Stimulated activated CD8-positive, alpha-beta memory T cell treated with anti-CD3 and anti-CD28 coated beads, Interleukin-7, amount 100 ng/mL, for 1 hour (primary cell): ENCODE data around the gene DAP.

ENCODE experiments used
- DNase-seq, 2 donors: peaks; one replicate each; pipeline ENCODE4 v3.0.0-alpha.2; 2020; ENCODE audit warnings: low read depth in 2 of 2

Gene DAP

DNA sequence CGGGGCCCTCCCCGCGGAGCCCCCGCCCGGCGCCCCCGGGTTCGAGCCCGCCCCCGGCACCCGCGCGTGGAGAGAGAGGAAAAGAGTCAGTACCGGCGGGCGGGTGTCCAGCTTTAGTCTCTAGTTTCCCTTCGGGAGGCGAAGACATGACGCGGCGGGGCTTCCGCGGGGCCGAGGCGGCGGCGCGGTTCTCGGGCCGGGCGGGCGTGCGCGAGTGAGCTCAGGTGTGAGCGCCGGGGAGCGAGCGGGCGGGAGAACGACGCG, 181 bp downstream of the DAP start:
- no peak for DNase-seq

DNA sequence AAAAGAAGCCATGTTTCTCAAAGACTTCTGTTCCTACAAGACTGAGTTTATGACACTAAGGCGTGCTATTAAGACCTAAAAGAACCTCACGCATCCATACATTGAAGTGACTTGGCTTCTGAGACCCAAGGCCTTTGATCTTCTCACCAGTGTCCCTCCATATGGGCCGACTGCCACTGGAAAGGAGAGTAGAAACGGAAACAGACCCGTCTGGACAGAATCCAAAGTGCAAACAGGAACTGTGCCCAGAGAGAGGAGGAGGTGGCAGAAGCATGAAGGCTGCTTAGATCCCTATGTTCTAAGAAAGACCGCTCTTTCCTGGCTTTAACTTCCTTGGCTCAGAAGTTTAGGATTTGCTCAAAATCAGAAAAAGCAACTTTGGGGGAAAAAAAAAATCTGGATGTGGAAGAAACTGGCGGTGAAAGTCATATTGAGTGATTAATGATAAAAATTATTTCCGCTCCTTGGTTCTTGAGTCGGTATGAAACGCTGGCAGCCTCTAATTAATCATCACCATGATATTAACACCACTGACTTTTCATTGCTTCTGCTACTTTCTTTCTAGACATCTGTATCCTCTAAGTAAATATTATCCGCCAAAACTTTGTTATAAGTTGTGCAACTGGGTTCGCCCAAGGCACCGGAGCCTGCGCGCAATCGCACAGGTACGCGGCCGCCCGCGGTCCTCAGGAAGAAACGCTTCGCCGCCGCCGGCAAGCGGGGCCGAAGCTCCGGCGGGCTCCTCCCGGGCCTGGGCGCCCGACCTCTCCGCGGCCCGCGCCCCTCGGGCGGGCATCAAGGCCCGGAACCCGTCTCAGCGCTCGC, 726 bp downstream of the DAP start:
- no peak for DNase-seq

DNA sequence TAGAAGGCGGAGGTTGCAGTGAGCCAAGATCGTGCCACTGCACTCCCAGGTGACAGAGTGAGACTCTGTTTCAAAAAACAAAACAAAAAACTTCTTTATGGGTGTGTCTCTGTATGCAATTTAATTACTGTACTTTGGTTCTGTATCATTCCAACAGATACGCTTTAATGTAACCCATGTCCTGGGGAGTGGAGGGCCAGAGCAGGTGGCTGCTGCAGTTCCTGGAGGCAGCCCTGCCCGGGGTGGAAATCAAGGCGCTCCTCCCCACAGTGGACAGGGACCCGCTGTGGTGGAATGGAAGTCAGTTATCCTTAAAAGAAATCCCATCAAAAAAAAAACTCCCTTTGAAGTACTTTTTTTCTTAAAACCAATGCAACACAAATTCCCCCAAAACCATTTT, 1.9 kb downstream of the DAP start:
- DNase-seq: no peak

DNA sequence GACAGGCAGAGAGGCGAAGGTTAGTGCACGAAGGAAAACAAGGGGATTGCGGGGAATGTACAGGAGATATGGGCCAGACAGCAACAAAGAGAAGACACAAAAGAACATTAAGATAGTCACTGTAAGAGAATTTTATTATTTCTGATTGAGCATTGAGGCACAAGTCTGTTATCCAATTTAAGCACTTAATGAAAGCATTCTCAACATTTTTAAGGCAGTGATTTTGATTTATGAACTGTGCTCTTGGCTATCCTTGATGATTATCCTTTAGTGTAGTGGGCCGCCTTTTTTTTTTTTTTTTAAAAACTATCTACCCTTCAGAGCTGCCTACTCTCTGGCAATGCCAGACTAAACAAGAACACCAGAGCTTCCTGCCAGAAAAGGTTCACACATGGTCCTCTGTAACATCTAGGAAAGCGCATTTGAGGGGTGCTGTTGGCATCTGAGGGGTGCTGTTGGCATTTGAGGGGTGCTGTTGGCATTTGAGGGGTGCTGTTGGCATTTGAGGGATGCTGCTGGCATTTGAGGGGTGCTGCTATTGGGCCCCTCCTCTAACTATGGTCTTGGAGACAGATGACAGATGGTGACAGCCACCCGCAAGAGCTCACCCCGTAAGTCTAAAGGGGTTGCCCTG, 3.0 kb downstream of the DAP start:
- DNase-seq: no peak

DNA sequence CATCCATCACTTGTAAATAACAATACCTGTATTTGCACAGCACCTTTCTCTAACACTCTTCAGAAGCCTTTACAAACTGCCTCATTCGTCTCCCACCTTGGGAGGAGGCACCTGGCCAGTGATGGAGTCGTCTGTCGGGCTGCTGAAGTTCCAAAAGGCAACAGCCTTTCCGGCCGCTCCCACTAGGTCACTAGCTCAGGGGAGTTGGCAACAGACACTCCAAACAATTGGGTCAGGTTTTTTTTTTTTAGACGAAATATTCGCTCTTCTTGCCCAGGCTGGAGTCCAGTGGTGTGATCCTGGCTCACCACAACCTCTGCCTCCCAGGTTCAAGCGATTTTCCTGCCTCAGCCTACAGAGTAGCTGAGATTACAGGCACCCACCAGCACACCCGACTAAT, 4.0 kb downstream of the DAP start:
- no peak for DNase-seq

DNA sequence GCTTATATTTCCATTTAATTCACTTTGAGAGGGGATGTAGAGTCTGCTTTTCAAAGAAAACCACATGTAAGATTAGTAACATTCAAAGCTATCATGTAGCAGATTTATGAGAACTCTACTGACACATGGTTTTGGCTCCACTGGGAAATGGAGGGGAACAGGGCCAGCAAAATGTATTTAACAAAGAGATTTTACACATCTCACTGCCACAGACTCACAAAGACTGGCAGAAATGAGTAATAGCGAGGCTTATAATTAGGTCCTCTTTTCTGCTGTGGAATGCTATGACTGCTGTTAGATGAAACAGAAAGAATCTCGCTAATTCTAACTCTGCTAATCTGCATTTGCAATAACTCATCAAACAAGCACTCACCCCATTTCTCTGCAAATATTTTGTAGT, 4.5 kb downstream of the DAP start:
- DNase-seq: no peak

DNA sequence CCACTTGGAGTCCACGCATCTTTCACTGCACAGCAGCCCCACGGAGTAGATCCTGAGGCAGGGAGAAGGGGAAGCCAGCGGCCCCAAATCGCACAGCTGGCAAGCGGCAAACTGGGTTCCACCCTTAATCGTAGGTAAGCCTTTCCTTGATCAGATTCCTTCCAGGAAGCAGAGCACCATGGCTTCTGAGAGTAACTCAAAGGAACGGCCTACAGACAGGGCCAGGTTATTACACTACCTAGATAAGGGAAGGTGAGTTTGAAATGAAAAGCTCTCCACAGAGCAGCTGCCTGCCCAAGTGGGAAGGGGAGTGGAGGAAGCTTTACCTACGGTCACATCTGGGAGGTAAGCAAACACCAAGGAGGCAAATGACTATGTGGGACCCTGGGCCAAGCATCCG, 7.9 kb downstream of the DAP start:
- no peak for DNase-seq

DNA sequence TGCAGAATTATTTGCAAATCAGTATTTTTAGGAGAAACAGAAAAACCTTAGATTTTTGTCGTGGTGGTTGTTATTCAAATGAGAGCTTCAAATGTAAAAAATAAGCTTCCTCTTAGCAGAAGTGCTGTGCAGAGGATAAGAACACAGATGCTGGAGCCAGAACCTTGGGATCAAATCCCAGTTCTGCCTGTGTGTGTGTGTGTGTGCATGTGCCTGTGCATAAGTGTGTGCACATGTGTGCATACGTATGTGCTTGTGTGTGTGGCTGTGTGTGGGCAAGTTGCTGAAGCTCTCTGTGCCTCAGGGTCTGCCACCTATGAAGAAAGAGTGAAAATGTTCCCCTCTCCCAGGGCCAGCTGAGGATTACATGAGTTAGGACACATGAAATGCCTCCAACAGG, 8.6 kb downstream of the DAP start:
- DNase-seq: no peak

DNA sequence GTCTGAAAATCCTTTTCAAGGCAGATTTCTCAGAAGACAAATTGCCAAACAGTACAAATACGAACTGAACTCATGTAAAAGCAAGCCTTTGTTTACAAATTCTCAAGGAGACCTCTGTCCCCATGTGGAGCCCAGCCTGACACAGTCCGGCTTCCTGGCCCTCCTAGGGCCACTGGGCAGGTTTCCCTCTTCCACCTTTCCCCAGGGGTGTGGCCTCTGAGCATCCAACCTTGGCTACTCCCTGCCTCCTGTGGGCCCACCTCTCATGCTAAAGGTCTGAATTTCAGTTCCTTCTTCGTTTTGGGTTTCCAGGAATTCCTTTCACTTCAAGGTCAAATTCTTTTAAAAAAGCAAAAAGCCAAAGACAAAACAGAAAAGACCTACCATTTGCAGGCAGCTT, 10.1 kb downstream of the DAP start:
- DNase-seq: no peak

DNA sequence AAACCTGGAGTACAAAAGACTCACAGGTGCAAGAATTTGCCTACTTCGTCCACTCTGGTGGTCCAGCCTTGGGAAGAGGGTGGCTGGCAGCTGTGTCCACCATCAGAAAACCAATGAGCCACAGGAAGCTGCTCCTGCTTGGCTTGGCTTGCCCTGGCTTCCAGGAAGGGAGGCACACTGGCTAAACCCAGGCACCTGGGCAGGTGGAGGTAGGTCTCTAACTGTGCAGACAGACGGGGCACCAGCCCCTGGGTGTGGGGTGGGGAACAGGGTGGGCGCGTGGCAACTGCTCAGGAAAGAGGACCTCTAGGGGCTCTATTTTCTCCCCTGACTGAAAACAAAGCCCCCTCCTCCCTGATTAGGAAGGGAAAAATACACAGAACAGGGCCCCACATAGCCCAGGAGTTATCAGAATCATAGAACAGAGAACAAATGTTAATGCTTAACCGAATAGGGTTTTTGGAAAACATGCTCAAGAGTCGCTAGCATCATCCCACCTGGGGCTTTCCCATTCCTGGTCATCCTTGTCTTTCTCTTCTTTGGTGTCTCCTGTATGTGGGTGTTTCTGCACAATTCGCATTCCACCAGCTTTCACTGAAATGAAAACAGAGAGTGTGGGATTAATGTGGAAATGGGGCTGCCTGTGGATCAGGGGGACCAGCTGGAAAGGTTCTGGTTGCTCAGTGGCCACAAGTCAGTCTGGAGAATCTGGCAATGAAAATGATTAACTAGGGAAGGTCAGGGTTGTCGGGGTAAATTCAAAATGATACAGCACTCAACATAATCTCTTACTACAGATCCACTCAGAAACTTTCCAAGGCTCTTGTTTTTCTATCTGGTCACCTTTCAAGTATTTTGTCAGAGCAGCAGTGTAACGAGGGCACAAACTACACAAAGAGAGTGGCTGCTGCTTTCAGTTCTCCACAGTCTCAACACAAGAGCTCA, 13.1 kb downstream of the DAP start:
- no peak for DNase-seq

DNA sequence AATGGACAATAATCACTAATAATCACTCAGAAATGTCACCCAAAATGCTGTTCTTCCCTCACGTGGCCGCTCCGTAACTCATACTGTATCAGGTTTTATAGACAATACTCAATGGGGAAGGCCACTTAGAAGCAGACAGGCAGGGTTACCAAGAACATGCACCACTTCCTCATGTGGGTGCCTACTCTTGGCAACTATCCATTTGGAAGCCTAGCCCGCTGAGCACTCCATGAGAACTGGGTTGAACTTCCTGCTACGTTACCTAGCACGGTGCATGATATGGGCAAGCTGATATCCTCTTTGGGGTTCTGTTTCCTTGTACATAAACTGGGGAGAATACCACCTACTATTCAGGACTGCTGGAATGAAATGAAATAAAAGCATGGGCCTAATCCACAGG, 14.3 kb downstream of the DAP start:
- DNase-seq: no peak

DNA sequence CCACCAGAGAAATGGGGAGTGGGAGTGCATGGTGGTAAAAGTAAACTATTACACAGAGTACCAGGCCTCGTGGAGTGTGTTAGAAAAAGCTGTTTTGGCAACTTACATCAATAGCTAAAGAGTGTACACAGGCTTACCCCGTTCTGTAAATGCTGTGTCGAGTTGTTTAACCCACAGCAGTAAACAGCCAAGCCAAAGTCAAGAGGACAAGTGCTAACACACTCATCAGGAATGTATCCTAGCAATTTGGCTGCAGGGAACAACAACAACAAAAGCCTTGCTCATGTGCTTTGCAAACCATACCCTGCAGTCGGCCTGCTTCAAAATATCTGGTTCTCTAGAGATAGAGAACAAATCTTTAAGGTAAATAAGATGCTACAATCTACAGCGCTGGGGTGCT, 15.9 kb downstream of the DAP start:
- no peak for DNase-seq

DNA sequence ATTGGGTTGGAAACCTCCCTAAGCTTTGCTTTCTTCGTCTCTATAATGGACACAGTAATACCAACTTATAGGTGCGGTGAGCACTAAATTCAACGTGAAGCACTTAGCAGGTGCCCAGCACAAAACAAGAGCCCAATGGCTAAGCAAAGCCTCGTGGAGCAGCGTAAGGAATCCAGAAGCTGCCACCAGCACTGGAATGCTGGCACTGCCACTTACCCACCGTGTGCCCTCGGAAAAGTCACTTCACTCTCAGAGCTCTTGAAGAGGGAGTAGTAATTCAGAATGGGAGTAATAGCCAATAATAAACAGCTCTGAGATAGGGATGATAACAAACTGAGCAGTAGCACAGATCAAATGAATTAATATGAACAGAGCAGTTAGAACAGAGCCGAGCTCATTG, 16.4 kb downstream of the DAP start:
- no peak for DNase-seq

DNA sequence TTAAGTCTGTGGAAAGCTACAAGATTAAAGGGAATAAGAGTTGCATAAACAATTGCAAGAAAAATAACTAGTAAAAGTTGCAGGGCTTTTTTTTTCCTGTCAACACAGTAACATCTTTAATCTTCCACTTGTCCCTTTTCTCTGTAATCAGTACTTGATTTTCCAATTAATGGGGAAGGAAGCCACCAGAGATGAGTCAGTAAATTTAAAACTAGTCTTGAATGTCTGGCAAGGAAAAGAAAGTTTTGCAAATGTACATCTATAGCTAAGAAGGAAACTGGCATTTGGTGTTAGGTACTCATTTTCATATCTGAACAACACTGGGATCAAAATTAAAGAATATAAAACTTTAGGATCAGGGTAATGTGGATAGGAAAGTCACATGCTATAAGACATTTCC, 17.1 kb downstream of the DAP start:
- DNase-seq: no peak

DNA sequence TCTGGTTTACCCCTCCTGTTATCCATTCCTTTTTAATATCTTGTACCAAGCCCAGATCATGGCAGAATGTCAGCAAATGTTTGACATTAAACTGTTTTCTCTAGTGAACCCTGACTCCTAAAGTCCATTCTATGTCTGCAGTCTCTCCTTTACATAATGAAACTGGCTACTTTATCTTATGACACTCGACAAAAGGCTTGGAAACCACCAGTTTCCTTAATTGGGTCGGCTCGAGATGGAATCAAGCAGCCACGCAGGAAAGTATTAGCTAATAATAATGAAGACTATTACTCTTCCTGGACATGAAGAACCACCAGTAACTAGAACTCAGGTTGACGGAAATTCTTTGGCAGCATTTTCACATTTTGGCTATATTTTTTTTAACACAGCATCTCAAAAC, 17.5 kb downstream of the DAP start:
- DNase-seq: no peak

DNA sequence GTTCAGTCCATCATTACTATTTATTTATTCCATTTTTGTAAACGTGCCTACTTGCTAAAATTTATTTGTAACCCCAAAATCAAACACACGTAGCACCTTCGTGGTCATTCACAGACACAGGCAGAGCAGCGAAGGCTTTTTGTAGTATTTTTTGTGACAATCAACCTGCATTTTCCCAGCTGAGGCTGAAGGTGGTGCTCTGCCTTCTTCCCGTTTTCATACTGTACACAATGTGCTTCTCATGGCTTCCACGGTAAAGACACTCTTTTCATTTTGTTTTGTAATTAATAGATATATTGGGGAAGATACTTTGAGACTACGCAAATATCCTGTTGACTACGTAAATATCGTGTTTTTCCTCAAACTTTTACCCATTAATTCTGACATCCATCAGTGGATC, 19.4 kb downstream of the DAP start:
- DNase-seq: no peak

DNA sequence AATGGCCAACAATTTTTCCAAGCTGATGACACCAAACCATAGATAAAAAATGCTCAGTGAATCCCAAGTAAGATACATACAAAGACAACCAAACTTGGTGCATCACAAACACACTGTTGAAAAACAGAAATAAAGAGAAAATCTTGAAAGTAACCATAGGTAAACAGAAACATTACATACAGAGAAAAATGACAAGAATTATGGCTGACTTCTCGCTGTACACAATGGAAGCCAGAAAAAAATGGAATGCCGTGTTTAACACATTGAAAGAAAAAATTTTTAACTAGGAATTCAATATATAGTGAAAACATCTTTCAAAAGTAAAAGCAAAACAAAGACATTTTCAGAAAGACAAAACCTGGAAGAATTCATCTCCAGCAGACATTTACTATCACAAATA, 20.6 kb downstream of the DAP start:
- no peak for DNase-seq

DNA sequence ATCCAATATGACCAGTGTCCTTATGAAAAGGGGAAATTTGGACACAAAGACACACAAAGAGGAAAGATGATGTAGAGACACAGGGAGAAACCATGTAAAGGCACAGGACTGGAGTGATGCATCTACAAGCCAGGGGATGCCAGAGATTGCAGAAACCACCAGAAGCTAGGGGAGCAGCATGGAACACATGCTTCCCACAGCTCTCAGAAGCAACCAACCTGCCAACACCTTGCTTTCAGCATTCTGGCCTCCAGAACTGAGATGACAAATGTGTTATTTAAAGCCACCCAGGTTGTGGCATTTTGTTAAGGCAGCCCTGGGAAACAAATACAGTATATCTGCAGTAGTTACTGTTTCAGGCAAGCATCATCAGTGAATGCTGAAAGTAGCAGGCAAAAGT, 23.2 kb downstream of the DAP start:
- DNase-seq: no peak

DNA sequence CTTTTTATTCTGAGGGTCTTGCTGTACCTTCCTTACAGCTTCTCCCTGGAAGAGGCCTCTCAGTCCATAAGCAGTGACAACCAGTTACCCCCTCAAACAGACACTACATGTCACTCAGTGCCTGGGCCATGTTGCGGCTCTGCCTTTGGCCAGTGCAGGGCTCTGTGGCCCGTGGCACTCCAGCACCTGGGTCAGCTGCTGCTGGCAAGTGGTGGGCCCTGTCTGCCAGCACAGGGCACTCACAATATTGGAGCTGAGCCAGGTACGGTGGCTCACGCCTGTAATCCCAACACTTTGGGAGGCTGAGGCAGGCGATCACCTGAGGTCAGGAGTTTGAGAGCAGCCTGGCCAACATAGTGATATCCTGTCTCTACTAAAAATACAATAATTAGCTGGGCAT, 24.2 kb downstream of the DAP start:
- no peak for DNase-seq

DNA sequence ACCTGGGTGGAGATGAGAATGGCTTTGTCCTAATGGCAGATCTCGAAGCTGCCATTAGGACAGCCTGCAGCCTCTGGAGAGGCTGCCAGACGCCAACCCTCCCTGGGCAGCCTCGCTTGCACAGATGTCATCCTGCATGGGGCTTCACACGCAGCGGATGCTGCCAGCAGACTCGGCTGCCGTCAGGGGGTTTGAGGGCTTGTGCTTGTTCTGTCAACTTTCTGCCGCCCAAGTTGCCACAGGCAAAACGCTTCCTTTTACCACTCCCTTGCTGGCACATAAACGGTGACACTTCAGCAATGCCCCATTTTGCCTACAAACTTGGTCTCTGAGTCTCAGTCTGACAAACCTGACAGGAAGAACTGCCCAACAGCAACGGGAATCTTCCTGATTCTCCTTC, 24.7 kb downstream of the DAP start:
- no peak for DNase-seq

DNA sequence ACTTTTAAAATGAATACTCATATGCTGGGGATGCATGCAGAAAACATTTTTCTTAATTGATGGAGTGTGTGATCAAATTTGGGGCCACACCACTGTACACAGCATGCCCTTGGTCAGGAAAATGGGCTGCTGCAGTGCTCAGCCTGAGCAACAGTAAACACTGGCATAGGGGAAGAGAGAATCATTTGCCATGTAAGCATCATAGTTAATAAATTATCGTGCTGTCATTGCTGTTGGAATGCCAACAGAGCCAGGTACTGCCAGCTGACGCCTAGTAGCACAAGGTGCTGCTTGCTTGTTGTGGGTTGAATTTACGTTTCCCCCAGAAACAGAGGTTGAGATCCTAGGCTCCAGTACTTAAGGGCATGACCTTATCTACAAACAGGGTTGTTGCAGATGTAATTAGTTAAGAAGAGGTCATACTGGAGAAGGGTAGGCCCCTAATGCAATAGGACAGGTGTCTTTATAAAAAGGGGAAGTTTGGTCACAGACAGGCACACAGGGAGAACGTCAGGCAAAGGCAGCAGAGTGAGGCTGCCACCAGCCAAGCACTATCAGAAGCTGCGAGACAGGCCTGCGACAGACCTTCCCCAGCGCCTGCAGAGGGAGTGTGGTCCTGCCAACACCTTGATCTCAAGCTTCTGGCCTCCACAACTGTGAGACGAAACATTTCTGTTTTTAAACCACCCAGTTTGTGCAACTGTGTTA, 25.3 kb downstream of the DAP start:
- DNase-seq: no peak

DNA sequence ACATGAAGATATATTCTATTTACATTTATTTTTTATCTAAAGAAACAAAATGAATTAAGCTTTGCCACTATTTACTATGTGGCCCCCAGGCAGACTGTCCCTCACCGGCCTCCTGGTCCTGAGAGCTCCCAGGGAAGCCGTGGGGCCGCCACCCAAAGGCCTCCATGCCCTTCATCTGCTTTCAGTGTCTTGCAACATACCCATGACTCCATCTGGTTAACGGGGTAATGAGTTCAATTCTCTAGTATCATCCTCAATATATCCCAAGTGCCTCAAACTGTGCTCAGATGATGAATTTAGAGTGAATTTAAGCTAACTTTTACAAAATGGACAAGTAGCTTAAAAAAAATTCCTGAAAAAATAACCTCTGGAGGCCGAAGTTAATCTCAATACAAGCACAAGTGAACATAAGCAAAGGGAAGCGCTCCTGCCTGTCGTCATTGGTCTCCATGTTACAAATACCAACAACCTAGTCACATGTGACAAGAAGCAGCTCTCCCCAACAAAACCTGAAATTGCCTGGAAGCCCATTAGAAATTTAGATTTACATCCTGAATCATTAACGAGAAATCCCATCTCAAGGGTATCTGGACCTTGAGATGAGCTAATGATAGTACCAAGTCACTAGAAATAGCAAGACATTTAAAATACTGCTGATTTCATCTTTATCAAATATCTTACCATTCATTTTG, 26.1 kb downstream of the DAP start:
- no peak for DNase-seq
